ENCODE data around the gene KRT16.

GRCh38 chr17:41653892-41654677 lies 41.5 kb upstream of the KRT16 start:
- TF ChIP-seq CTCF (IDR thresholded peaks at IDR 0.05) (no peak), EZH2 (IDR thresholded peaks at IDR 0.05) (no peak)
